H1 (cell line): ENCODE results near the gene RPL13A. TPM values are rescaled to one million over a fixed set of nuclear protein-coding genes. Genes with fewer than 3 reads are reported as not detected.

ENCODE experiments used
- CTCF ChIA-PET: fragments of 300-600 bp; sonication (Branson Sonifier 250); formaldehyde crosslinking; loops from one replicate; lab custom pipeline; 2021; ENCODE audit not compliant: partially characterized antibody; lab: Charles Lee
- POLR2A ChIA-PET: fragments of 300-600 bp; sonication (Branson Sonifier 250); formaldehyde crosslinking; loops from one replicate; lab custom pipeline; 2021; ENCODE audit warnings: inconsistent platforms; ENCODE audit not compliant: partially characterized antibody; lab: Charles Lee
- DNase-seq, 2 experiments: peaks; one replicate each; pipeline versions ENCODE4 v3.0.0 to v3.0.0-alpha.2; 2010 to 2022; ENCODE audit warnings: low spot score in 2 of 2, low read depth in 1 of 2, mixed read lengths in 1 of 2
- FAIRE-seq: peaks from 2 replicates; lab custom pipeline; 2011; peaks lifted over from hg19 to GRCh38; lab: Jason Lieb, UNC
- H2AFZ ChIP-seq: 2 replicates; pipeline ENCODE4 v1.8.1; 2012; ENCODE audit warnings: low read length, inconsistent platforms
- H2AK5ac ChIP-seq: 2 replicates; pipeline ENCODE4 v1.6.1; 2013; ENCODE audit warnings: low read depth, low read length
- H2BK120ac ChIP-seq: replicated peaks from 2 replicates; pipeline ENCODE3; 2013; ENCODE audit warnings: low read depth, low read length, inconsistent platforms
- H2BK12ac ChIP-seq: 2 replicates; pipeline ENCODE4 v1.6.1; 2013; ENCODE audit warnings: low read depth, low read length
- H2BK15ac ChIP-seq: 2 replicates; pipeline ENCODE4 v1.6.1; 2013; ENCODE audit warnings: low read length
- H2BK20ac ChIP-seq: 2 replicates; pipeline ENCODE4 v1.6.1; 2013; ENCODE audit warnings: low read length
- H2BK5ac ChIP-seq: 2 replicates; pipeline ENCODE4 v1.6.1; 2013; ENCODE audit warnings: low read depth, low read length
- H3K14ac ChIP-seq: 2 replicates; pipeline ENCODE4 v1.6.1; 2013; ENCODE audit warnings: inconsistent platforms; ENCODE audit not compliant: insufficient read length
- H3K18ac ChIP-seq: 2 replicates; pipeline ENCODE4 v1.6.1; 2013; ENCODE audit warnings: low read length; ENCODE audit errors: extremely low read depth
- H3K23ac ChIP-seq: 2 replicates; pipeline ENCODE4 v1.6.1; 2013; ENCODE audit warnings: inconsistent platforms; ENCODE audit not compliant: insufficient read length
- H3K23me2 ChIP-seq: 2 replicates; pipeline ENCODE4 v1.6.1; 2013; ENCODE audit warnings: low read depth, low read length
- H3K27ac ChIP-seq: 2 replicates; pipeline ENCODE4 v1.6.1; 2011; ENCODE audit warnings: low read depth, low read length, inconsistent platforms
- H3K27me3 ChIP-seq, 4 experiments: replicated peaks in 1 of 4; 1 replicate in 1 of 4; 2 replicates in 3 of 4; pipeline versions ENCODE4 v1.6.1 to v1.8.1; 2011 to 2013; ENCODE audit warnings: low read length in 3 of 4, mild to moderate bottlenecking in 3 of 4, inconsistent platforms in 2 of 4, mixed read lengths in 2 of 4, moderate library complexity in 1 of 4; ENCODE audit not compliant: control insufficient read depth in 3 of 4, insufficient read depth in 3 of 4; ENCODE audit errors: extremely low read depth in 1 of 4
- H3K36me3 ChIP-seq, 4 experiments: 2 replicates each; pipeline versions ENCODE4 v1.6.1 to v1.8.1; 2011 to 2013; ENCODE audit warnings: mild to moderate bottlenecking in 4 of 4, low read length in 3 of 4, moderate library complexity in 2 of 4, control low read depth in 1 of 4, inconsistent platforms in 1 of 4; ENCODE audit not compliant: insufficient read depth in 4 of 4, control insufficient read depth in 2 of 4
- H3K4ac ChIP-seq: replicated peaks from 2 replicates; pipeline ENCODE3; 2013; ENCODE audit warnings: low read length, low read depth, mixed read lengths, inconsistent platforms; ENCODE audit not compliant: insufficient read length
- H3K4me1 ChIP-seq, 4 experiments: replicated peaks in 1 of 4; 1 replicate in 1 of 4; 2 replicates in 3 of 4; pipeline versions ENCODE4 v1.6.1 to v1.8.1; 2011 to 2013; ENCODE audit warnings: low read length in 3 of 4, inconsistent platforms in 2 of 4, mixed read lengths in 1 of 4; ENCODE audit not compliant: insufficient read depth in 4 of 4, control insufficient read depth in 3 of 4
- H3K4me2 ChIP-seq, 2 experiments: 2 replicates each; pipeline versions ENCODE4 v1.6.1 to v1.8.1; 2011 to 2013; ENCODE audit warnings: low read depth in 2 of 2, low read length in 2 of 2, control low read depth in 1 of 2, inconsistent platforms in 1 of 2, mild to moderate bottlenecking in 1 of 2; ENCODE audit not compliant: insufficient read depth in 1 of 2
- H3K4me3 ChIP-seq, 4 experiments: fragments of 200-600, 300-600 bp in 1 of 4; sonication (generic), shearing (Covaris generic), sonication (Bioruptor Twin) in 1 of 4; 2 replicates each; pipeline versions ENCODE4 v1.5.1 to v1.8.1; 2011 to 2016; ENCODE audit warnings: low read length in 4 of 4, low read depth in 3 of 4, control low read depth in 2 of 4, inconsistent platforms in 2 of 4, mild to moderate bottlenecking in 2 of 4, mixed read lengths in 1 of 4, moderate library complexity in 1 of 4; ENCODE audit not compliant: insufficient read depth in 2 of 4; ENCODE audit errors: extremely low read depth in 1 of 4
- H3K56ac ChIP-seq: replicated peaks from 2 replicates; pipeline ENCODE3; 2013; ENCODE audit warnings: low read depth, mild to moderate bottlenecking, mixed read lengths, low read length, inconsistent platforms; ENCODE audit not compliant: insufficient read length
- H3K79me1 ChIP-seq: 2 replicates; pipeline ENCODE4 v1.6.1; 2013; ENCODE audit warnings: low read depth, low read length, control low read depth
- H3K79me2 ChIP-seq, 2 experiments: 2 replicates each; pipeline versions ENCODE4 v1.6.1 to v1.8.1; 2012 to 2013; ENCODE audit warnings: low read length in 2 of 2, mild to moderate bottlenecking in 2 of 2, inconsistent platforms in 1 of 2; ENCODE audit not compliant: insufficient read depth in 2 of 2, control insufficient read depth in 1 of 2
- H3K9ac ChIP-seq, 4 experiments: replicated peaks in 1 of 4; 1 replicate in 1 of 4; 2 replicates in 3 of 4; pipeline versions ENCODE4 v1.6.1 to v1.8.1; 2011 to 2013; ENCODE audit warnings: low read depth in 3 of 4, low read length in 3 of 4, control low read depth in 2 of 4, mild to moderate bottlenecking in 2 of 4, moderate library complexity in 2 of 4, inconsistent platforms in 1 of 4; ENCODE audit errors: extremely low read depth in 1 of 4
- H3K9me3 ChIP-seq, 2 experiments: 2 replicates each; pipeline versions ENCODE4 v1.6.1 to v1.8.1; 2012 to 2013; ENCODE audit warnings: mild to moderate bottlenecking in 2 of 2, moderate library complexity in 2 of 2, control low read depth in 1 of 2, inconsistent platforms in 1 of 2, low read depth in 1 of 2, low read length in 1 of 2, mixed read lengths in 1 of 2; ENCODE audit not compliant: insufficient read depth in 2 of 2
- H4K20me1 ChIP-seq, 2 experiments: replicated peaks in 1 of 2; 2 replicates each; pipeline versions ENCODE3 to v1.8.1; 2011 to 2013; ENCODE audit warnings: inconsistent platforms in 2 of 2, low read length in 2 of 2, mild to moderate bottlenecking in 1 of 2; ENCODE audit not compliant: insufficient read depth in 2 of 2, control insufficient read depth in 1 of 2
- H4K5ac ChIP-seq: 2 replicates; pipeline ENCODE4 v1.6.1; 2013; ENCODE audit warnings: low read length, low read depth, mixed read lengths, inconsistent platforms; ENCODE audit not compliant: insufficient read length
- H4K8ac ChIP-seq: 2 replicates; pipeline ENCODE4 v1.8.0; 2013; ENCODE audit warnings: mild to moderate bottlenecking, moderate library complexity, low read length, inconsistent platforms; ENCODE audit not compliant: insufficient read depth; ENCODE audit errors: extremely low read depth
- H4K91ac ChIP-seq: replicated peaks from 2 replicates; pipeline ENCODE3; 2013; ENCODE audit warnings: low read length, mixed read lengths, inconsistent platforms; ENCODE audit not compliant: insufficient read length
- ASH2L ChIP-seq: fragments of 200-600, 300-600 bp; sonication (generic); IDR thresholded peaks from one replicate; pipeline ENCODE4 v1.7.1; 2017; ENCODE audit warnings: low read length
- KDM5A ChIP-seq: fragments of 200-600 bp; IDR thresholded peaks from 2 replicates; pipeline ENCODE4 v1.7.1; 2012; ENCODE audit warnings: mild to moderate bottlenecking, low read length, inconsistent platforms, mixed read lengths
- POLR2AphosphoS5 ChIP-seq: IDR thresholded peaks from 2 replicates; pipeline ENCODE4 v1.6.1; 2011; ENCODE audit warnings: low read depth, low read length
- RFX5 ChIP-seq: IDR thresholded peaks from 2 replicates; pipeline ENCODE4 v1.6.1; 2011; ENCODE audit warnings: low read depth, low read length, improper control_type of control experiment, borderline replicate concordance
- SAP30 ChIP-seq: fragments of 300-600 bp; sonication (generic); IDR thresholded peaks from 2 replicates; pipeline ENCODE4 v1.7.1; 2012; ENCODE audit warnings: low read length, moderate library complexity, mild to moderate bottlenecking, inconsistent platforms; ENCODE audit not compliant: insufficient read depth, insufficient replicate concordance
- SIN3A ChIP-seq, 2 experiments: IDR thresholded peaks in 1 of 2; conservative IDR thresholded peaks in 1 of 2; 2 replicates each; pipeline ENCODE4 v1.6.1; 2011 to 2012; ENCODE audit warnings: low read length in 2 of 2, improper control_type of control experiment in 1 of 2, low read depth in 1 of 2, mild to moderate bottlenecking in 1 of 2
- SP1 ChIP-seq: IDR thresholded peaks from 2 replicates; pipeline ENCODE4 v1.6.1; 2011; ENCODE audit warnings: low read depth, low read length
- TCF12 ChIP-seq: IDR thresholded peaks from 2 replicates; pipeline ENCODE4 v1.6.1; 2011; ENCODE audit warnings: low read depth, mild to moderate bottlenecking, low read length
- WGBS, 2 experiments: shearing (Covaris generic) in 1 of 2; methylation state at CpG; one replicate each; pipeline versions ENCODE4 v1.1.6 to v1.1.7; 2013 to 2015; ENCODE audit warnings: low lambda C conversion rate in 2 of 2, mixed read lengths in 2 of 2, inconsistent platforms in 1 of 2, low coverage in 1 of 2, missing lambda C conversion rate in 1 of 2; ENCODE audit not compliant: insufficient replicate concordance in 2 of 2, insufficient coverage in 1 of 2, insufficient read length in 1 of 2; ENCODE audit errors: extremely low coverage in 1 of 2, missing lambda C conversion rate in 1 of 2; 5-methylcytosine and 5-hydroxymethylcytosine counted together
- polyA plus RNA-seq, 7 experiments: library from polyadenylated mRNA; depleted of rRNA in 3 of 7; stranded (reverse) in 5 of 7; unstranded in 2 of 7; fragments of >200 nt in 5 of 7; fragments of 200-250 nt in 2 of 7; gene quantifications; 1 replicate in 5 of 7; 2 replicates in 1 of 7; 4 replicates in 1 of 7; pipeline versions ENCODE4 v1.2.1 to v1.2.3, GENCODE V29; 2011 to 2013; ENCODE audit warnings: missing spikeins in 2 of 7, mixed read lengths in 2 of 7
- total RNA-seq: library from RNA; stranded (reverse); fragmentation: NEBNext Ultra II Directional; extraction: Animal tissue kit (Norgen Biotek cat#: 25700); gene quantifications from 2 replicates; pipeline ENCODE4 v1.2.1, GENCODE V29; 2021
- TF ChIP-seq, protein P1 (sequence below): IDR thresholded peaks from 2 replicates; pipeline ENCODE4 v1.6.1; 2012; ENCODE audit warnings: low read length, inconsistent platforms

Gene RPL13A
- total and polyA plus RNA-seq, 2 of the 8 experiments (the other 6 are each of a cell fraction or from before 2014, with no cell fraction given) = 3,305 to 8,868 TPM

DNA sequence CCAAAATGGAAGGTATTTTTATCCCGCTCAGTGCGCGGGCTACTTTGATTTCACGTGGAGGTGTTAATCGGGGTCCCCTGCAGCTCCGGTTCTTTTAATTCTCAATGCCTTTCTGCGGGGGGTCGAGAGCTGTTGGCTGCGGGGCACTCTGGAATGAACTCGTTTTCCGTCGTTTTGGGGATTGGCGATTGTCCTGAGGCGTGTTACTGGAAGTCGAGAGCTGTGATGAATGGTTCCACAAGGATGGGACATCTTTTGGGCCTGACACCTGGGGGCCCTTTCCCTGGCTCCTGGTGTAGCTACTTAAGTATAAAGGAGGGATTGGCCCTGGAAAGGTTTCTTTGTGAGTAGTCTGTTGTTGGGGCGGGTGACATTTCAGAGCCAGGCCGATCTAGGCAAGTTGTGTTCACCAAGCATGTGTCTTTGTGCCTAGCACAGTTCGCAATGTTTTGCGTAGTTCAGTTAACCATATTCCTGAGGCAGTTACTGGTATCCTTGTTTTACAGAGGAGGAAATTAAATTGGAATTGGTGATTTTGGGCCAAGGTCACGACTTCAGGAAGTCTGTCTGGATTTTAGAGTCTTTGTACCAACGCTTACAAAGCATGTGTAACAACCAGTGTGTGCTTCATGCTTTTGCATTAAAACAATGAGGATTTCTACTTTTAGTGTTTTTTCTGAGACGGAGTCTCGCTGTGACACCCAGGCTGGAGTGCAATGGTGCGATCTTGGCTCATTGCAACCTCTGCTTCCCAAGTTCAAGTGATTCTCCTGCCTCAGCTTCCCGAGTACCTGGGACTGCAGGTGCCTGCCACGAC is 846 bp downstream of the RPL13A start:
- H3K56ac ChIP-seq = peak overlapping the region; percentile 96
- DNase-seq (no peak), FAIRE-seq (no peak)
- peaks cover 2% of the 10 kb centered on the region; the same call in 1 of the 2 replicates for H3K79me1 ChIP-seq
- no peak overlapping the region for H3K14ac ChIP-seq
- H4K20me1 ChIP-seq = peaks cover 15 to 20% of the 10 kb centered on the region in 2 experiments
- H2BK5ac ChIP-seq = peak overlapping the region; percentile 99
- H4K8ac ChIP-seq = peak overlapping the region; percentile 90; the same call in 1 of the 2 replicates
- peak overlapping the region; percentile 98 for H3K27ac ChIP-seq
- peak overlapping the region; percentile 96 to 100 (median 100) for H3K4me3 ChIP-seq
- H2BK15ac ChIP-seq = no peak overlapping the region
- H3K79me2 ChIP-seq = peaks cover 20 to 31% of the 10 kb centered on the region in 2 experiments
- WGBS, 2 experiments = 1% methylated on average over 26 of the region's 26 CpGs; no CpG with 5 or more reads in 1 of the 2 experiments
- no peak overlapping the region for H2BK120ac ChIP-seq
- H3K4me2 ChIP-seq = peak overlapping the region; percentile 85 to 98
- peak overlapping the region; percentile 97; the same call in 1 of the 2 replicates for H2AK5ac ChIP-seq
- no peak overlapping the region for H2AFZ ChIP-seq
- H2BK20ac ChIP-seq = no peak overlapping the region
- no peaks in the 10 kb centered on the region for H3K27me3 ChIP-seq
- peak overlapping the region; percentile 9; the same call in 1 of the 2 replicates for H2BK12ac ChIP-seq
- peak overlapping the region; percentile 98 for H3K18ac ChIP-seq
- H3K23ac ChIP-seq = peak overlapping the region; percentile 18
- H4K91ac ChIP-seq = no peak overlapping the region
- peaks cover 26 to 49% (median 36%) of the 10 kb centered on the region in 4 experiments for H3K36me3 ChIP-seq
- H3K4ac ChIP-seq = peak overlapping the region; percentile 1
- ChIA-PET CTCF (interaction anchor here (1.0 to 3.0 kb wide), 2 partner anchors 10 to 14 kb away, joined by 3 to 9 read pairs; no protein-coding TSS in a partner anchor), POLR2A (interaction anchor here (0.6 to 10.8 kb wide), 46 partner anchors 7 to 837 kb away, joined by 3 to 138 read pairs (median 4); partner anchors contain the start of genes ALDH16A1, FCGRT, NOSIP and PIH1D1)
- peak overlapping the region; percentile 99 to 100 (median 100) for H3K9ac ChIP-seq
- H3K4me1 ChIP-seq = peaks cover 0 to 8% (median 2%) of the 10 kb centered on the region in 4 experiments; a peak in 3 of 7 replicates
- H3K23me2 ChIP-seq = peaks cover 12% of the 10 kb centered on the region
- no peaks in the 10 kb centered on the region for H3K9me3 ChIP-seq
- H4K5ac ChIP-seq = peak overlapping the region; percentile 61
- TF ChIP-seq SIN3A (conservative IDR thresholded peaks at IDR 0.05 in 1 of 2, IDR thresholded peaks at IDR 0.05 in 1 of 2; ENCODE audit: low read depth in 1 of 2, low read length in 2 of 2) = no peak
- no peak for TF ChIP-seq RFX5
- no peak for TF ChIP-seq KDM5A
- no peak for TF ChIP-seq ASH2L
- TF ChIP-seq TCF12 = no peak
- TF ChIP-seq SP1 = 0 out of 2 replicates have a peak, but pooled peaks have one; percentile 7
- TF ChIP-seq, protein P1, sequence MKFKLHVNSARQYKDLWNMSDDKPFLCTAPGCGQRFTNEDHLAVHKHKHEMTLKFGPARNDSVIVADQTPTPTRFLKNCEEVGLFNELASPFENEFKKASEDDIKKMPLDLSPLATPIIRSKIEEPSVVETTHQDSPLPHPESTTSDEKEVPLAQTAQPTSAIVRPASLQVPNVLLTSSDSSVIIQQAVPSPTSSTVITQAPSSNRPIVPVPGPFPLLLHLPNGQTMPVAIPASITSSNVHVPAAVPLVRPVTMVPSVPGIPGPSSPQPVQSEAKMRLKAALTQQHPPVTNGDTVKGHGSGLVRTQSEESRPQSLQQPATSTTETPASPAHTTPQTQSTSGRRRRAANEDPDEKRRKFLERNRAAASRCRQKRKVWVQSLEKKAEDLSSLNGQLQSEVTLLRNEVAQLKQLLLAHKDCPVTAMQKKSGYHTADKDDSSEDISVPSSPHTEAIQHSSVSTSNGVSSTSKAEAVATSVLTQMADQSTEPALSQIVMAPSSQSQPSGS = no peak; the same call in 1 of the 2 replicates
- TF ChIP-seq POLR2AphosphoS5 = peak; percentile 77; the same call in 1 of the 2 replicates
- no peak for TF ChIP-seq SAP30
